IPS-18c (cell line): ENCODE data around the gene LRMDA.
"Not testable (repeated sequence)": the region's sequence is repeated elsewhere in the genome, so short reads cannot be mapped to it uniquely, and the experiment has no call there.

Experiments
- H3K4me3 ChIP-seq: 2 replicates; pipeline ENCODE4 v1.7.0; 2013; ENCODE audit warnings: low read depth, mild to moderate bottlenecking, low read length, moderate library complexity; ENCODE audit not compliant: insufficient read depth
- H3K9me3 ChIP-seq: one replicate; pipeline ENCODE4 v1.6.1; 2013; ENCODE audit warnings: mild to moderate bottlenecking, low read length, moderate library complexity; ENCODE audit not compliant: control insufficient read depth, insufficient read depth

Gene LRMDA

DNA sequence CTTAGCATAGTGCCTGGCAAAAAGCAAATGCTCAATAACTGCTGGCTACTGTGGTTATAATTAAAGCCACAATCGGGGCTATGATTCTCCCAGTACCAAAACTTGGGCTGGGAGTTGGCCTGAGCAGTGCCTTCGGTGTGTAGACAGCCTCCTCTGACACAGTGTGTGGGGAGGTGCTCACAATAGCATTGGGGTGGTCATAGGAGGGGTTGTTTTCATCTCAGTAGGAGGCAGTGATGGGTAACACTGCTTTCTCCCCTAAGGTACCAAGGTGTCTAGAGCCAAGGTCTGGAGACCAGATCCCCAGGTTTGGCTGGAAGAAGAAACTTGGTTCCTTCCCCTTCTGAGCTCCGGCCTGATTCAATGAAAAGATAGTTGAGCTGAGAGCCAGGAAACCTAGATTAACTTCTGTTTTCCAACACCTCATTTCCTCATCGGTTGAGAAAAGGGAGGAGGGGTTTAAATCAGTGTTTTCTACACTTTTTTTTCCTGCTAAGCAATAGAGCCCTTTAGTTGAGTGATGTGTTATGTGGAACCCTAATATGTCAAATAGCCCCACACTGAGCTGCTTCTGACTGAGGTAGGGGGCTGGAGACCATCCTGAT lies 68.2 kb downstream of the LRMDA start:
- Histone ChIP-seq H3K4me3 (no peak overlapping the region), H3K9me3 (no peaks in the 10 kb centered on the region)

- no peaks in the 10 kb centered on the region for H3K9me3 ChIP-seq
- no peak overlapping the region for H3K4me3 ChIP-seq
These were observed 71.0 kb downstream of the LRMDA start for GRCh38 chr10:75502389-75502788.

- Histone ChIP-seq H3K4me3 (no peak overlapping the region), H3K9me3 (no peaks in the 10 kb centered on the region)
These were observed 71.4 kb downstream of the LRMDA start for GRCh38 chr10:75502838-75503237.

- no peaks in the 10 kb centered on the region for H3K9me3 ChIP-seq
- H3K4me3 ChIP-seq: no peak overlapping the region
These were observed 73.9 kb downstream of the LRMDA start for GRCh38 chr10:75505293-75505692.

GRCh38 chr10:75505840-75506506 lies 74.5 kb downstream of the LRMDA start:
- Histone ChIP-seq H3K4me3 (no peak overlapping the region), H3K9me3 (no peaks in the 10 kb centered on the region)

DNA sequence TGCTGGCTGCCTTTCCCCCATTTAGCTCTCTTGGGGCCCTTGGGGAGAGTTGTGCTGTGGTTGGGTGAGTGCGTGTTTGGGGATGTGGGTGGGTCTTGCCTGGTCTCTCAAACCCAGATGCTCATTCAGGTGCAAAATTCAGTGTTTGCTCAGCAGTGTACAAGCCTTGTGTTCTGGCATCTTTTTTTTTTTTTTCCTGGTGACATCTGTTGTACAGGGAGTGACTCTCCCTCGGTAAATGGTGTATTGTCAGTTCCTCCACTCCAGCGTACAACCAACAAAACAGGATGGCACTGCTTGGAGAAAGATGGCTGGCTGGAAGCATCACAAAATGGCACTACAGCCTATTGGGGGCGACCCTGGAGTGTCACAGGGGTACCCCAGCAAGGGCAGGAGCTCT lies 75.5 kb downstream of the LRMDA start:
- Histone ChIP-seq H3K4me3 (no peak overlapping the region), H3K9me3 (no peaks in the 10 kb centered on the region)

- Histone ChIP-seq H3K9me3 (no peaks in the 10 kb centered on the region), H3K4me3 (no peak overlapping the region)
These were observed 76.0 kb downstream of the LRMDA start for GRCh38 chr10:75507469-75507868.

GRCh38 chr10:75508239-75508813 lies 76.9 kb downstream of the LRMDA start:
- H3K9me3 ChIP-seq: no peaks in the 10 kb centered on the region
- H3K4me3 ChIP-seq: no peak overlapping the region

DNA sequence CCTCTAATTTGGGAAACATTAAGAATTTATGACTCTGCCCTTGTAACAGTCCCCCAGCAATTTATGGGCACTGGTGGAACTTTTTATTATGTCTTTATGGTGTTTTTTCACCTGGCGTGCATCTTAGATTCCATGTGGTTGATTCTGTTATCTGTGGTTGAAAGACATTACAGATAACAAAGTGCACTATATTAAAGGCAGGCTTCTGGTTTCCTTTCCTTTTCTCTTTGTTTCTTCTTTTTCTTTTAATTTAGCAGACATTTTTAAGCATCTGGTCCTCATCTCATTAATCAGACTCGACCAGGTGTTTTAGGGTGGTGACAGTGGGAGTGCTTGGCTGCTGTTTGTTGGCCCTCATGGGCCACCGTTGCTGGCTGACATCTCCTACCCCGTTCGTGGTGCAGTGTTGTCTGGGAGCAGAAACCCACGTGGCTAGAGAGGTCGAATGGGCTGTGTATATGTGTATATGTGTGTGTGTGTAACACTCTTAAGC lies 77.4 kb downstream of the LRMDA start:
- Histone ChIP-seq H3K9me3 (no peaks in the 10 kb centered on the region), H3K4me3 (no peak overlapping the region)

GRCh38 chr10:75509706-75510105 lies 78.3 kb downstream of the LRMDA start:
- H3K4me3 ChIP-seq: no peak overlapping the region
- H3K9me3 ChIP-seq: peaks cover 4% of the 10 kb centered on the region

DNA sequence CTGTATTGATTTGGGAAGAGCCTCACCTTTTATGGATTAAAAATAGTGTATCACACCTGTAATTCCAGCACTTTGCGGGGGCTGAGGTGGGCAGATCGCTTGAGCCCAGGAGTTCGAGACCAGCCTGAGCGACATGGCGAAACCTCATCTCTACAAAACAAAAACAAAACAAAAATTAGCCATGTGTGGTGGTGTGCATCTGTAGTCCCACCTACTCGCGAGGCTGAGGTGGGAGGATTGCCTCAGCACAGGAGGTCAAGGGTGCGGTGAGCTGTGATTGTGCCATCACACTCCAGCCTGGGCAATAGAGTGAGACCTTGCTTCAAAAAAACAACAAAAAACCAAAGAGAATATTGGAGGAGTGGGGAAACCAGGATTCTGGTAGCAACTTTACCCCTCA lies 79.6 kb downstream of the LRMDA start:
- Histone ChIP-seq H3K4me3 (no peak overlapping the region), H3K9me3 (peaks cover 6% of the 10 kb centered on the region)

GRCh38 chr10:75512203-75512933 lies 80.9 kb downstream of the LRMDA start:
- H3K9me3 ChIP-seq: peaks cover 6% of the 10 kb centered on the region
- H3K4me3 ChIP-seq: no peak overlapping the region

DNA sequence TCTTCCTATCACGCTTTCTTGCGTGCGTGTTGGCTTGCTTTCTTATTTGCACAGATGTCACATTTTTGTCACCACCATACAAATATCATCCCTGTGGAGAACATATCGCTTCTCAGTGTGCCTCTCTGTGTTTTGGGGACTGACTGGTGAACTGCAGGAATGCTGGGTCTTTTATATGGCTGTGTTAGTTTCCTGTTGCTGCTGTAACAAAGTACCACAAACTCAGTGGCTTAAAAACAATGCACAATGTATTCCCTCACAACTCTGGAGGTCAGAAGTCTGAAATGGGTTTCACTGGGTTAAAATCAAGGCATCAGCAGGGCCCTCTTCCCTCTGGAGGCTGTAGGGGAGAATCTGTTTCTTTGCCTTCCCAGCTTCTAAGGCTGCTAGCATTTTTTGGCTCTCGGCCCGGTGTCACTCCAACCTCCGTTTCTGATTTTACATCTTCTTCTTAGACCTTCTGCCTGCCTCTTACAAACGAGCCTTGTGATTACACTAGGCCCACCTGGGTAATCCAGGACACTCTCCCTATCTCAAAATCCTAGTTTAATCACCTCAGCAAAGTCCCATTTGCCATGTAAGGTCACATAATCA lies 82.0 kb downstream of the LRMDA start:
- H3K4me3 ChIP-seq: no peak overlapping the region

GRCh38 chr10:75514830-75515229 lies 83.4 kb downstream of the LRMDA start:
- H3K9me3 ChIP-seq: peaks cover 6% of the 10 kb centered on the region
- H3K4me3 ChIP-seq: no peak overlapping the region

More for the DNA sequence above, 82.0 kb downstream of the LRMDA start:
- H3K9me3 ChIP-seq: peaks cover 6% of the 10 kb centered on the region

GRCh38 chr10:75516154-75516553 lies 84.7 kb downstream of the LRMDA start:
- not testable (repeated sequence) for H3K4me3 ChIP-seq, H3K9me3 ChIP-seq

DNA sequence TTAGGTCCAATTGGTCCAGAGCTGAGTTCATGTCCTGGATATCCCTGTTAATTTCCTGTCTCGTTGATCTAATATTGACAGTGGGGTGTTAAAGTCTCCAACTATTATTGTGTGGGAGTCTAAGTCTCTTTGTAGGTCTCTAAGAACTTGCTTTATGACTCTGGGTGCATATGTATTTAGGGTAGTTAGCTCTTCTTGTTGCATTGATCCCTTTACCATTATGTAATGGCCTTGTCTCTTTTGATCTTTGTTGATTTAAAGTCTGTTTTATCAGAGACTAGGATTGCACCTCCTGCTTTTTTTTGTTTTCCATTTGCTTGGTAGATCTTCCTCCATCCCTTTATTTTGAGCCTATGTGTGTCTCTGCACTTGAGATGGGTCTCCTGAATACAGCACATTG lies 87.8 kb downstream of the LRMDA start:
- H3K9me3 ChIP-seq, H3K4me3 ChIP-seq: not testable (repeated sequence)

GRCh38 chr10:75521194-75521829 lies 89.9 kb downstream of the LRMDA start:
- H3K9me3 ChIP-seq: not testable (repeated sequence)
- H3K4me3 ChIP-seq: peak overlapping the region; percentile 41; the same call in 1 of the 2 replicates
